K562 (cell line): Measurements from ENCODE around the gene DENND1A. TPM values are rescaled to one million over a fixed set of nuclear protein-coding genes. Genes with fewer than 3 reads are reported as not detected.

ENCODE experiments used
- ATAC-seq: fragments of 200-7000 bp; cut with Tn5 transposase; 3 replicates; pipeline ENCODE4 v1.9.1; 2020; ENCODE audit warnings: moderate library complexity
- BruUV-seq: library from RNA; stranded (reverse); fragments of 400-500 nt; replicated peaks from 2 replicates; lab custom pipeline; 2021; lab: Mats Ljungman, UMichigan
- CTCF ChIA-PET: fragments of 300-600 bp; formaldehyde crosslinking; extraction: SDS; loops from one replicate; lab custom pipeline; 2021; ENCODE audit warnings: low intra/inter-chr PET ratio; lab: Yijun Ruan, JAX
- POLR2A ChIA-PET: fragments of 300-600, 350-650 bp; sonication (Branson Sonifier 250); formaldehyde crosslinking; extraction: SDS; loops from one replicate; lab custom pipeline; 2021; ENCODE audit warnings: antibody characterized with exemption, inconsistent platforms; lab: Yijun Ruan, JAX
- DNase-seq, 4 experiments: peaks; one replicate each; pipeline versions ENCODE4 v3.0.0 to v3.0.0-alpha.2; 2011 to 2018; ENCODE audit warnings: low spot score in 3 of 4, mixed read lengths in 3 of 4; ENCODE audit errors: extremely low read depth in 1 of 4
- FAIRE-seq: peaks from 2 replicates; lab custom pipeline; 2011; peaks lifted over from hg19 to GRCh38; lab: Jason Lieb, UNC
- H2AFZ ChIP-seq: 2 replicates; pipeline ENCODE4 v1.6.0; 2011; ENCODE audit warnings: low read depth, low read length, control low read depth, inconsistent platforms
- H3K27ac ChIP-seq: fragments of 200-600 bp; 3 replicates; pipeline ENCODE4 v1.8.0; 2011; ENCODE audit warnings: low read depth, mild to moderate bottlenecking, control low read depth, inconsistent platforms, low read length, moderate library complexity, mixed read lengths; ENCODE audit errors: extremely low read depth
- H3K27me3 ChIP-seq, 2 experiments: fragments of 300-600 bp in 1 of 2; 2 replicates in 1 of 2; 3 replicates in 1 of 2; pipeline versions ENCODE4 v1.6.0 to v1.8.0; 2011; ENCODE audit warnings: inconsistent platforms in 2 of 2, low read length in 2 of 2, mild to moderate bottlenecking in 1 of 2, mixed read lengths in 1 of 2, moderate library complexity in 1 of 2; ENCODE audit not compliant: control insufficient read depth in 2 of 2, insufficient read depth in 2 of 2
- H3K36me3 ChIP-seq: fragments of 300-600 bp; 3 replicates; pipeline ENCODE4 v1.8.0; 2011; ENCODE audit warnings: mild to moderate bottlenecking, low read length, inconsistent platforms; ENCODE audit not compliant: control insufficient read depth, insufficient read depth
- H3K4me1 ChIP-seq, 2 experiments: fragments of 200-600 bp in 1 of 2; replicated peaks in 1 of 2; 2 replicates in 1 of 2; 3 replicates in 1 of 2; pipeline versions ENCODE4 v1.5.1 to v1.8.0; 2011; ENCODE audit warnings: inconsistent platforms in 2 of 2, low read length in 2 of 2, mild to moderate bottlenecking in 1 of 2, mixed read lengths in 1 of 2, moderate library complexity in 1 of 2; ENCODE audit not compliant: control insufficient read depth in 2 of 2, insufficient read depth in 2 of 2
- H3K4me2 ChIP-seq: 2 replicates; pipeline ENCODE4 v1.6.1; 2011; ENCODE audit warnings: low read length, control low read depth, inconsistent platforms, mixed read lengths; ENCODE audit not compliant: insufficient read depth
- H3K4me3 ChIP-seq: fragments of 200-600 bp; sonication (generic), shearing (Covaris generic); 2 replicates; pipeline ENCODE4 v1.5.1; 2016; ENCODE audit warnings: control low read depth, inconsistent platforms
- H3K79me2 ChIP-seq: fragments of 200-600 bp; 3 replicates; pipeline ENCODE4 v1.8.0; 2011; ENCODE audit warnings: low read length, inconsistent platforms; ENCODE audit not compliant: control insufficient read depth, insufficient read depth
- H3K9ac ChIP-seq, 2 experiments: 2 replicates each; pipeline versions ENCODE4 v1.6.0 to v1.6.1; 2011; ENCODE audit warnings: low read depth in 2 of 2, low read length in 2 of 2, control low read depth in 1 of 2, inconsistent platforms in 1 of 2, mild to moderate bottlenecking in 1 of 2, mixed read lengths in 1 of 2; ENCODE audit not compliant: insufficient read depth in 1 of 2
- H3K9me1 ChIP-seq: one replicate; pipeline ENCODE4 v1.6.0; 2011; ENCODE audit warnings: inconsistent platforms, mild to moderate bottlenecking, low read length, moderate library complexity; ENCODE audit not compliant: control insufficient read depth, insufficient read depth
- H3K9me3 ChIP-seq: replicated peaks from 2 replicates; pipeline ENCODE4 v1.5.1; 2011; ENCODE audit warnings: low read depth, low read length, inconsistent platforms; ENCODE audit not compliant: control insufficient read depth, insufficient read depth
- H4K20me1 ChIP-seq: replicated peaks from 2 replicates; pipeline ENCODE4 v1.6.1; 2011; ENCODE audit warnings: low read length, inconsistent platforms, mixed read lengths; ENCODE audit not compliant: control insufficient read depth, insufficient read depth
- ATF1 ChIP-seq, 2 experiments: fragments of 450-650 bp in 1 of 2; IDR thresholded peaks; 2 replicates each; pipeline ENCODE4 v1.6.1; 2016; ENCODE audit warnings: missing compliant biosample characterization in 1 of 2, missing genetic modification characterization in 1 of 2
- CHD4 ChIP-seq: fragments of 200-600 bp; sonication (generic); IDR thresholded peaks from 3 replicates; pipeline ENCODE4 v1.6.1; 2012; ENCODE audit warnings: low read depth, mild to moderate bottlenecking, mixed read lengths, low read length, inconsistent platforms; ENCODE audit not compliant: insufficient read depth, insufficient replicate concordance, poor library complexity, severe bottlenecking
- FOXK2 ChIP-seq, 2 experiments: fragments of 450-650 bp; IDR thresholded peaks in 1 of 2; conservative IDR thresholded peaks in 1 of 2; 2 replicates each; pipeline ENCODE4 v1.6.1; 2016; ENCODE audit warnings: low read depth in 2 of 2, mild to moderate bottlenecking in 1 of 2
- HES1 ChIP-seq: fragments of 450-650 bp; IDR thresholded peaks from 2 replicates; pipeline ENCODE4 v1.6.1; 2016; ENCODE audit warnings: low read depth, mild to moderate bottlenecking, moderate library complexity
- HEY1 ChIP-seq: fragments of 250-450 bp; sonication (Bioruptor Pico); IDR thresholded peaks from 2 replicates; pipeline ENCODE4 v1.5.0; 2020; ENCODE audit warnings: mild to moderate bottlenecking, moderate library complexity, borderline replicate concordance
- JUN ChIP-seq, 2 experiments: sonication (generic) in 1 of 2; formaldehyde crosslinking in 1 of 2; IDR thresholded peaks; 2 replicates each; pipeline versions ENCODE4 v1.6.1 to v1.8.0; 2012 to 2022; ENCODE audit warnings: borderline replicate concordance in 2 of 2, mild to moderate bottlenecking in 2 of 2, improper control_type of control experiment in 1 of 2, low read depth in 1 of 2, low read length in 1 of 2, missing genetic modification reagents in 1 of 2
- KAT7 ChIP-seq: sonication (generic); formaldehyde crosslinking; IDR thresholded peaks from 2 replicates; pipeline ENCODE4 v1.8.0; 2022; ENCODE audit warnings: missing genetic modification reagents, mild to moderate bottlenecking, borderline replicate concordance
- SP1 ChIP-seq: sonication (generic); formaldehyde crosslinking; IDR thresholded peaks from 2 replicates; pipeline ENCODE4 v1.8.1; 2022; ENCODE audit warnings: mild to moderate bottlenecking, missing genetic modification reagents
- ZNF140 ChIP-seq: fragments of 250-450 bp; sonication (Bioruptor Pico); IDR thresholded peaks from 2 replicates; pipeline ENCODE4 v1.8.0; 2021; ENCODE audit warnings: moderate library complexity, mild to moderate bottlenecking, inconsistent platforms
- ZNF696 ChIP-seq: fragments of 250-450 bp; sonication (Bioruptor Pico); conservative IDR thresholded peaks from 2 replicates; pipeline ENCODE4 v1.4.0; 2020; ENCODE audit warnings: mild to moderate bottlenecking, moderate library complexity
- WGBS: fragments of 100-300 bp; shearing (Covaris generic); methylation state at CpG from one replicate; pipeline ENCODE4 v1.1.6; 2016; ENCODE audit warnings: low coverage, mixed read lengths; ENCODE audit not compliant: insufficient coverage; ENCODE audit errors: missing lambda C conversion rate; 5-methylcytosine and 5-hydroxymethylcytosine counted together
- in situ Hi-C: fragments of 300-500 bp; cut with MboI; formaldehyde crosslinking; loops from 4 replicates; pipeline ENCODE4 v1.15.0; 2018; ENCODE audit warnings: inconsistent platforms, mixed read lengths
- intact Hi-C: fragments of 100-400 bp; cut with micrococcal nuclease; formaldehyde crosslinking; loops from 2 replicates; pipeline ENCODE4 v1.14.2; 2022
- polyA plus RNA-seq, 8 experiments: library from polyadenylated mRNA; depleted of rRNA in 4 of 8; stranded (reverse) in 5 of 8; unstranded in 3 of 8; fragments of >200 nt; fragmentation: Nextera tagmentation in 2 of 8; fragmentation: Illumina TruSeq in 1 of 8; extraction: Ambion mirVana in 2 of 8; extraction: Trizol in 1 of 8; gene quantifications; 2 replicates each; pipeline versions ENCODE4 v1.2.1 to v1.2.3, GENCODE V29; 2011 to 2014; ENCODE audit warnings: inconsistent platforms in 1 of 8, missing spikeins in 1 of 8
- total RNA-seq, 7 experiments: library from RNA; depleted of rRNA in 6 of 7; stranded (reverse); fragments of >200 nt in 6 of 7; fragmentation: Illumina TruSeq in 2 of 7; extraction: Trizol in 2 of 7; gene quantifications; 2 replicates each; pipeline versions ENCODE4 v1.2.1 to v1.2.3, GENCODE V29; 2011 to 2021; ENCODE audit warnings: low replicate concordance in 1 of 7

The DENND1A gene
- total and polyA plus RNA-seq, 9 of the 15 experiments (the other 6 are each of a cell fraction or from before 2014, with no cell fraction given), result 7.6 to 29.5 (median 15.7) TPM

GRCh38 chr9:123745933-123746332 lies 184.0 kb downstream of the DENND1A start (continued):
- TF ChIP-seq ZNF696 (CRISPR knock-in tag), result no peak
- no peak for TF ChIP-seq HEY1 (CRISPR knock-in tag)
- TF ChIP-seq, all 486 proteins: peak for 0

- FAIRE-seq, result no peak
- no peaks in the 10 kb centered on the region for H4K20me1 ChIP-seq
- no peaks in the 10 kb centered on the region for H3K79me2 ChIP-seq
- H3K4me3 ChIP-seq, result no peak overlapping the region
- no peaks in the 10 kb centered on the region for H3K27me3 ChIP-seq
- ATAC-seq, result no peak
- BruUV-seq, result no TSS peak
- no peak for DNase-seq
- no peaks in the 10 kb centered on the region for H3K9me3 ChIP-seq
- POLR2A ChIA-PET, result interaction anchor here (1.1 kb wide), 1 partner anchor 9 kb away, joined by 3 read pairs; no protein-coding TSS in a partner anchor
- 72% methylated on average over 2 of the region's 2 CpGs for WGBS
- H3K4me2 ChIP-seq, result no peak overlapping the region
- TF ChIP-seq ZNF140, result no peak
- TF ChIP-seq KAT7 (CRISPR knock-in tag), result no peak
- TF ChIP-seq CHD4, result no peak
- no peak for TF ChIP-seq FOXK2 (conservative IDR thresholded peaks at IDR 0.05 in 1 of 2, IDR thresholded peaks at IDR 0.05 in 1 of 2; ENCODE audit: low read depth in 2 of 2)
- TF ChIP-seq HES1, result no peak
- TF ChIP-seq SP1 (CRISPR knock-in tag), result no peak
- no peak for TF ChIP-seq ATF1 (CRISPR knock-in tag; IDR thresholded peaks at IDR 0.05)
- no peak for TF ChIP-seq ATF1 (tag; IDR thresholded peaks at IDR 0.05)
- no peak for TF ChIP-seq JUN (IDR thresholded peaks at IDR 0.05; ENCODE audit: borderline replicate concordance, low read depth, low read length)
- TF ChIP-seq JUN (CRISPR knock-in tag; IDR thresholded peaks at IDR 0.05; ENCODE audit: borderline replicate concordance), result no peak
- no peaks in the 10 kb centered on the region for H3K36me3 ChIP-seq
- intact Hi-C loops, result no loop called here
- no peaks in the 10 kb centered on the region for H3K9me1 ChIP-seq
- CTCF ChIA-PET, result no interaction called here
- no peak overlapping the region for H3K27ac ChIP-seq
- H2AFZ ChIP-seq, result no peak overlapping the region
- in situ Hi-C loops, result no loop called here
- no peak overlapping the region for H3K9ac ChIP-seq
- H3K4me1 ChIP-seq, result peaks cover 0 to 4% of the 10 kb centered on the region in 2 experiments; a peak in 3 of 5 replicates
These were observed 184.5 kb downstream of the DENND1A start for GRCh38 chr9:123745451-123745850.
